ENCODE measurements around the gene EFNB1.

GRCh38 chrX:68840256-68840655, 11.4 kb downstream of the EFNB1 start:
- TF ChIP-seq CTCF (optimal IDR thresholded peaks at IDR 0.05 in 1 of 3, IDR thresholded peaks at IDR 0.05 in 1 of 3, conservative IDR thresholded peaks at IDR 0.05 in 1 of 3; ENCODE audit: extremely low read depth in 1 of 3, insufficient read depth in 2 of 3, low read length in 3 of 3) (no peak), EZH2 (IDR thresholded peaks at IDR 0.05; ENCODE audit: low read length) (no peak)
